ENCODE data around the gene CLEC11A. TPM values are rescaled to one million over a fixed set of nuclear protein-coding genes. Genes with fewer than 3 reads are reported as not detected.

The CLEC11A gene
- polyA plus RNA-seq, 1 donor from 2014 or later, result 18.4 TPM

DNA sequence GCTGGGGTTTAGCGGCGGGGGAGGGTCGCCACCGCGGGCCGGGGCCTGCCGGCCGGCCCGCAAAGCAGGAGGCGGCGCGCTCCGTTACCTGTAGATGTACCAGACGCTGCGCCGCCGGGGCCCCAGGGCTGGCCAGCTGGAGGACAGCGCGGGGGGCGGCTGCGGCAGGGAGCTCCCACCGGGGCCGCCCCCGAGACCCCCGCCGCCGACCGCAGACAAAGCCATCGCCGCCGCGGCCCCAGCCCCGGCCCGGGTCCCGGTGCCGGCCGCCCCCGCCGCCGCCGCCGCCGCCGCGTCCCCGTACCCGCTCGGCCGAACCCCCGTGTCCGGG lies 28.4 kb upstream of the CLEC11A start:
- Histone ChIP-seq H3K4me3 (ENCODE audit: low read length) (peak overlapping the region; percentile 69), H3K9me2 (ENCODE audit: insufficient read depth, low read length) (no peaks in the 10 kb centered on the region), H3K9ac (ENCODE audit: low read length) (peak overlapping the region; percentile 96), H2AFZ (ENCODE audit: low read depth, low read length) (no peak overlapping the region), H3K4me2 (ENCODE audit: low read length) (no peak overlapping the region), H4K20me1 (ENCODE audit: insufficient read depth) (no peaks in the 10 kb centered on the region), H3K27ac (ENCODE audit: low read length) (peak overlapping the region; percentile 95), H3K27me3 (ENCODE audit: insufficient read depth, low read depth, low read length) (no peaks in the 10 kb centered on the region), H3K79me2 (replicated peaks; ENCODE audit: insufficient read depth, low read length) (peaks cover 31% of the 10 kb centered on the region), H3F3A (ENCODE audit: insufficient read depth, low read length, poor library complexity, severe bottlenecking) (no peaks in the 10 kb centered on the region), H3K36me3 (ENCODE audit: insufficient read depth, low read length) (no peaks in the 10 kb centered on the region), H3K9me3 (ENCODE audit: low read length) (no peaks in the 10 kb centered on the region)
- TF ChIP-seq REST (IDR thresholded peaks at IDR 0.05; ENCODE audit: borderline replicate concordance) (no peak), MXI1 (conservative IDR thresholded peaks at IDR 0.05; ENCODE audit: poor library complexity, severe bottlenecking) (no peak), EP300 (conservative IDR thresholded peaks at IDR 0.05; ENCODE audit: poor library complexity, severe bottlenecking) (no peak), EZH2 (IDR thresholded peaks at IDR 0.05; ENCODE audit: borderline replicate concordance, insufficient read depth, low read length, poor library complexity, severe bottlenecking) (no peak), SMC3 (conservative IDR thresholded peaks at IDR 0.05; ENCODE audit: poor library complexity) (no peak), RAD21 (conservative IDR thresholded peaks at IDR 0.05) (no peak), TAF1 (IDR thresholded peaks at IDR 0.05; ENCODE audit: low read depth) (no peak), CTCF (IDR thresholded peaks at IDR 0.05; ENCODE audit: poor library complexity, severe bottlenecking) (no peak), POLR2AphosphoS5 (IDR thresholded peaks at IDR 0.05) (no peak)

DNA sequence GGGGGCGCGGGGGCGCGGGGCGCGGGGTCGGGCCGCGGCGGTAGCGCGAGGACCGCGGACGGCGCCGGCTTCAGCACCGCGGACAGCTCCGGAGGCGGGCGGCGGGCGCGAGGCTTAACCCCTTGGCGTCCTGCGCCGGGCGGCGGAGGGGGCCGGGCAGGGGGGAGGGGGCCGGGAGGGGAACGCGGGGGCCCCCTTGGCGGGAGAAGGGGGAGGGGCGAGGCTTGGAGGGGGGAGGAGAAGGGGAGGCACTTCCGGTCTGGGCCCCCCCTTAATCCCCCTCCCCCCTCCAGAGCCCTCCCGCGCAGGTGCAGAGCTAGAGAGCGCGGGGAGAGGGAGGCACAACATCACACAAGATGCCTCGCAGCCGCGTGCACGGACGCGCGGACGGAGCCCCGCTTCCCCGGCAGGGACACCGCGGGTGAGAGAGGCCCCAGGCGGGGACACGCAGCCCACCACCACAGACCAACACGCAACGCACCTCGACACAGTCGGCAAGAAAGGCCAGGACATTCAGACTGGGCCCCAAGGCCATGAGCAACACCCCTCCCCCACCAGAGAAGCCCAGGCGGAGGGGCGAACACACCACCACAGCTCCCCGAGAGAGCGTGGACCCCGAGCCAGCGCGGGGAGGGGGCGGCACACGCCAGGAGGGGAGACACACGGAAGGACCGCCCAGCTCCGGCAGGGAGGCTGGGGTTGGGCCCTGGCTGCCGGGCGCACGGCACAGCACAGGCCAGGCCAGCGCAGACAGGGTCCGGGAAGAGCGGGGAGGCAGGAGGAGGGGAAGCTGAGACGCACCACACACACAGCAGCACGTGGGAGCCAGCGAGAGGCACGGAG lies 27.7 kb upstream of the CLEC11A start:
- TF ChIP-seq SMC3 (conservative IDR thresholded peaks at IDR 0.05; ENCODE audit: poor library complexity) (peak; percentile 8), MXI1 (conservative IDR thresholded peaks at IDR 0.05; ENCODE audit: poor library complexity, severe bottlenecking) (peak; percentile 85), CTCF (IDR thresholded peaks at IDR 0.05; ENCODE audit: poor library complexity, severe bottlenecking) (no peak), POLR2AphosphoS5 (IDR thresholded peaks at IDR 0.05) (peak; percentile 90), TAF1 (IDR thresholded peaks at IDR 0.05; ENCODE audit: low read depth) (peak; percentile 79), EP300 (conservative IDR thresholded peaks at IDR 0.05; ENCODE audit: poor library complexity, severe bottlenecking) (peak; percentile 35), RAD21 (conservative IDR thresholded peaks at IDR 0.05) (no peak), REST (IDR thresholded peaks at IDR 0.05; ENCODE audit: borderline replicate concordance) (peak; percentile 80)
- peak overlapping the region; percentile 95 for H3K4me2 ChIP-seq (ENCODE audit: low read length)
- no peaks in the 10 kb centered on the region for H3K9me3 ChIP-seq (ENCODE audit: low read length)
- H2AFZ ChIP-seq (ENCODE audit: low read depth, low read length), result peak overlapping the region; percentile 27
- H3K4me3 ChIP-seq (ENCODE audit: low read length), result peak overlapping the region; percentile 86
- H3K27ac ChIP-seq (ENCODE audit: low read length), result peak overlapping the region; percentile 85
- H4K20me1 ChIP-seq (ENCODE audit: insufficient read depth), result no peaks in the 10 kb centered on the region
- peak overlapping the region; percentile 96 for H3K9ac ChIP-seq (ENCODE audit: low read length)
- peaks cover 26% of the 10 kb centered on the region for H3K79me2 ChIP-seq (replicated peaks; ENCODE audit: insufficient read depth, low read length)
- no peaks in the 10 kb centered on the region for H3F3A ChIP-seq (ENCODE audit: insufficient read depth, low read length, poor library complexity, severe bottlenecking)
- H3K27me3 ChIP-seq (ENCODE audit: insufficient read depth, low read depth, low read length), result no peaks in the 10 kb centered on the region
- no peaks in the 10 kb centered on the region for H3K36me3 ChIP-seq (ENCODE audit: insufficient read depth, low read length)
- no peaks in the 10 kb centered on the region for H3K9me2 ChIP-seq (ENCODE audit: insufficient read depth, low read length)

Data from neural cell (in vitro differentiated cells).